ENCODE measurements around the gene IGF2.

The IGF2 gene

DNA sequence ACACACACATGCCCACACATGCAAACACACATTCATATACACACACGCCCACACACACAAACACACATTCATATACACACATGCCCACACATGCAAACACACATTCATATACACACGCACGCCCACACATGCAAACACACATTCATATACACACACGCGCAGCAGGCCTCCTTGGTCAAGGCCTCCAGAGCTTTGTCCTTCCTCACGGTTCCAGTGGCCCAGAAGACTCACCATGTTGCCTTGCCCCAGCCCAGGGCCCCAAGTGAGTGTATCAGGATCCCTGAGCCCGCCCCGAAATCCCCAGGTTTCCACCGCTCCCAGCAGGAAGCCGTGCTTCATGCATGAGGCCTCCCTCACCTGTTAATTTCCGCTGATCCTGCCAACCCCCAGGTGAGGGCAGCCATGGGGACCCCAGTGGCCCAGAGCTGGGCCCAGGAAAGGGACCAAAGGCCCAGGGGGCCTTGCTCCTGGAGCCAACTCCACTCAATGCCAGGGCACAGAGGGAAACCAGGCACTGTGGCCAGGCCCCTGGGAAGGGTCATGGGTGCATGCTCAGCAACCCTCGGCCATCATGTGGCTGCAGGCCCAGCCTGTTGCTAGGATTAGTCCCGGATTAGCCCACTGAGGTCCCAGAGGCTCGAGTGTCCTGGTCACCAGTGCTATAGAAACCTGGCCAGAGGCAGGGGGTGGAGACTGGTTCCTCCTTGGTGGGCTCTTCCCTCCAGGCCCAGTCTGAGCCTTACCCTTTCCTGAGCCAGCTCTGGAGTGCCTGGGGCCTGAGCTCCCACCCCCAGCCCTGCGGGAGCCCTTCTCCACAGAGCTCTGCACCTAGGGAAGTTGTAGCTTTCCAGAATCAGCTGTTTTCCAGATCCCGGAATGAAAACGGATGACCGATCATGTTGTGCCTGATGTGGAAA, 34.4 kb downstream of the IGF2 start:
- DNase-seq (ENCODE audit: low read depth, low spot score): no peak

DNA sequence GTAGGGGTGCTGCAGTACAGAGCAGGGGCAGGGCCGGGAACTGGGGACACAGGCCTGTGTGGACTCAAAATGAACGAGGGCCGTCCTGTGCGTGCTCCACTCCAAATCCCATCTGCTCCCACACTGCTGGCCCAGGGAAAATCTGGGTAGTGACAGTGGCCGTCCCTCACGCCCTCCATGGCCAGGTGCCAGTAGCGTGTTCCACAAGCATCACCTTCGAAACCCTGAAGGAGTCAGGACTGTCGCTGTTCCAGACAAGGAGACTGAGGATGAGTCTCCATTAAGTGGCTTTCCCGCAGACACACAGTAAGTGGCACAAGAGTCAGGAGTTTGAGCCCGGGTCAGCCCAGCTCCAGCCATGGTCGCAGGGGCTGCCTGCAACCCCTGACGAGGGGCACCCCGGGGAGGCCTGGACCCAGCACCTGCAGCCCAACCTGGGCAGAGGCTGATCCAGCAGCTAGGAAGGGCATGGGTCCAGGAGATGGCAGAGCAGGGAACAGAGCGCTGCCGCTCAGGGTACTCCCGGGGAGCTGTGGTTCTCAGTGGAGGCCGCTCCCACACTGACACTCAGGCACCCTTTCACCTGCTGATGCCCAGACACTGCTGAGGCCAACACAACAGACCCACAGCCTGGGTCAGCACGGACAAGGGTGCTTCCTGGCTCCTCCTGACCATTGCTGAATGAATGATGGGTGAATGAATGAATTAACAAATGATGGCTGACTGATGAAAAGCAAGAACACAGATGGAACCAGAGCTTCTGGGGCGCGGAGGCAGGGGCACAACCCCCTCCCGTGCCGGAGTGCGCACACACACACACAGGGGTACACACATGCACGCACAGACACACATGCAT, 35.3 kb downstream of the IGF2 start:
- no peak for DNase-seq (ENCODE audit: low read depth, low spot score)

DNA sequence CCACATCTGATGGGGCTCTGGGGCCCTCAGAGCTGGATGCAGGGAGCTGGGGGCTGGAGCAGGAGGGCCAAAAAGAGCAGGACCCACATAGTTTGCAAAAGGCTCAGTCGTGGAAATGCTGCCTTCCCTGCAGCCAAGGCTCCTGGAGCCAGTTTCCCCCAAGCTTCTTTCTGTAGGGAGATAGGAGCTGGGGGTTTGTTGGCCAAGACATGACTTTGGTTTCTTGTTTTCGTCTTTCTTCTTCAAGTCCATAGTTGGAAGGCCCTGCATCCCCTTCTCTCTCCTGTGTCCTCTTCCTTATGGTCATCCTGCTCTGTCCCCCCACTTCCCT, 36.3 kb downstream of the IGF2 start:
- no peak for DNase-seq (ENCODE audit: low read depth, low spot score)

DNA sequence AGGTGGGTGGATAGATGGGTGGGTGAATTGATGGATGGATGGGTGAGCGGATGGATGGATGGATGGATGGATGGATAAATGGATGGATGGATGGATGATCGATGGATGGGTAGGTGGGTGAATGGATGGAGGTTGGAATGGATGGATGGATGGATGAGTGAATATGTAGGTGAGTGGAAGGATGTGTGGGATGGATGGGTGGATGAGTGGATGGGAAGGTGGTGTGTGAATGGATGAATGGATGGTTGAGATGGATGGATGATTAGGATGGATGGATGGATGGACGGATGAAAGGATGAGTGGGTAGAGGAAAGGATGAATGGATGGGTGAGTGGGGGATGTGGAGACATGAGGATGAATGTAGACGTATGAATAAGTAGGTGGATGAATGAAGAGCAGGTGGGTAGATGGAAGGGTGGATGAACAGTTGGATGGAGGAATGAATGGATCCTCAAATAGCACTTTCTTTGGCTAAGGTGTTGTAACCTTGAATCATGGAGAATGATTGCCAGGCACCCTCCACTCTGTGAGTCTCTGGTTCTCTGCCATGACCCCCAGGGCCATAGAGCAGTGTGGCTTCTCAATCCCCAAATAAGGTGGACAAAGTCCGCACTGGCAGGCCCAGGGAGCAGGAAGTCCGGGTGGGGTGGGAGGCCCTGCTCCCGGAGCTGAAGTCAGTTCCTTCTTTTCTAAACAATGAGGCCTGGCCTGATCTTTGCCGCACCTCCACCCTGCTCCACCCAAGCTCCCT, 36.9 kb downstream of the IGF2 start:
- no peak for DNase-seq (ENCODE audit: low read depth, low spot score)

DNA sequence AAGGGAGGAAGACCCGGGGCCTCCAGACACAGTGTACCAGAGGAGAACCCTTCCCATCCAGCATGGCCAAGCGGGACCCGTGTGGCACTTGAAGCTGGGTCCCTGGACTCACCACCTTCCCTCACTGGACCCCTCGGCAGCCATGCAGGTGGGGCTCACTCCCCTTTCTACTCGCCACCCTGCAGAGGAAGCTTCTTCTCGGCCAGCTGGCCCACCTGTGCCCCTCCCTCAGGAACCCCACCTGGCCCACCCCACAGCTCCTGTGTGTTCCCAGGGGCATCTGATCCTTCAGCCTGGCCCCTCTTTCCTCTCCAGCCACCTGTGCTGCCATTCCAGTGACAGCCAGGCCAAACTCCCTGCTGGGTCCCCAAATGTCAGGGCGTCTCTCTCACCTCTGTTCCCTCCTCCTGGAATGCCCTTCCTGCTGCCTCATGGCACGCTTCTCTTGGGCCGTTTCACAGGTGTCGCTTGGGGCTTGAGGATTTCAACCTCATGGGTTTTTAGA, 38.0 kb downstream of the IGF2 start:
- DNase-seq (ENCODE audit: low read depth, low spot score): no peak

DNA sequence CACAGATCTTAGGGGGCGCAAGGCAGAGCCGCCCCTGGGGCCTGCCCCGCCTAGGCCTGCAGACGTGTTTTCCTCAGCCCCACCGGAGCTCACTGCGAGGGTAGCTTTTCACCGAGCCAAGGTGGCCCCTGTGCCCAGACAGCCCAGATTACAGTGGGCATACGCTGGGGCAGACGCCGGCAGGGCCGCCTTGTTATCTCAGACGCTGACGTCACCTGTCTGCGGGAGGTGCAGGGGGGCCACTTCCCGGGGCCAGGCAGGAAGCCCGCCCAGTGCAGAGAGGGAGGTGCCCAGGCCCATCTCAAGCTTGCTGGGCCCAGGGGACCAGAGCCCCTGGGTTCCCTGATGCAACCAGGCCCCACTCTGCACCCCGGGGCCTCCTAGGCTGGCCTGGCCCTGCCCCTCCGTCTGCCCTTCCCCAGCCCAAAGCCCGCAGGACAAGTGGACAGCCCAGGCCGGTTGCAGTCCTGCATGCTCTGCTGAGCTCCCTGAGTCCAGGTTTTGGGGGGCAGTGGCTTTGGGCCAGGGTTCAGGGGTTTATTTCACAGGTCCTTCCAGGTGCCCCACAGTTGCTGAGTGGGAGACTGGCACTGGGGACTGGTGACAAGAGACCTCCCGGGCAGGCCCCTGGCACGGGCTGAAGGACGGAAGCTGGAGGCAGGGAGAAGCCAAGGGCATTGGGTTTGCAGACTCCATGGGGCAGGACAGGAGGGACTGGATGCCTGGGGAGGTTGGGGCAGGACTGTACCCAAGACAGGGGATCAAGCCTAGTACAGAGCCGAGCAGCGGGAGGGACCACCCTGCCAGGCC, 38.6 kb downstream of the IGF2 start:
- no peak for DNase-seq (ENCODE audit: low read depth, low spot score)

DNA sequence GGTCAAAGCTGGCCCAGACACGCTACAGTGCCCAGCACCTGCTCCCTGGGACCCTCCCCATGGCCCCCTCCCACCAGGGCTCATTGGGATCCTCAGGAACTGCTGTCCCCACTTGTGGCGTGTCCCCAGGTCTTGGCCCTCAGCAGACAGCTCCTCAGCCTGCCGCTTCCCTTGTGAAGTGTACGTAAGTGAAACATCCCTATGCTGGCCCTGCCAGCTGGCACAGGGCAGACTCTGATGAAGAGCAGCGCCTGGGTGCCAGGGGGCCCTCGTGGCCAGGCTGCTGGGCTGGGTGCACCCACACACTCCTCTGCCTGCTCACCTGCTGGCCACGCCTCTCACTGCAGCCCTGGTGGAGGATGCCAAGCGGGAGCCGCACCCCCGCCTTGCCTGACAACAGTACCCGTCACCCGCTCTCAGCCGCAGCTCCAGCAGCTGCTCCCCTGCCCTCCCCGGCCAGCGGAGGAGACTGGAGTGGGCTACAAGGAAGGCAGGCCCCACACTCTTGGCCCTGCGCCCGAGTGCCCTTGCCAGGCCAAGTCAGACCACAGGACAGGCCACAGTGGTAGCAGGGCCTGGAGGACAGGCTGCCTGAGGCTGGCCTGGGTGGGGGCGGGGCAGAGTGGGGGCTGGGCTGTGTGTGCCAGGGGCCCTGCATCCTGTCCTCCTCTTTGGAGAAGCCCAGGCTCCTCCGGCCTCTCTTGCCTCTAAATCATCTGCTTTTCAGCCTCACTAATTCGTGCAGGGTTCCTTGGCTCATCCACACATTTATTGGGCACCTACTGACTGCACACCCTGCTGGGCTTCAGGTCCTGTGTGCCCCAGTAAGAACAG, 39.5 kb downstream of the IGF2 start:
- no peak for DNase-seq (ENCODE audit: low read depth, low spot score)

DNA sequence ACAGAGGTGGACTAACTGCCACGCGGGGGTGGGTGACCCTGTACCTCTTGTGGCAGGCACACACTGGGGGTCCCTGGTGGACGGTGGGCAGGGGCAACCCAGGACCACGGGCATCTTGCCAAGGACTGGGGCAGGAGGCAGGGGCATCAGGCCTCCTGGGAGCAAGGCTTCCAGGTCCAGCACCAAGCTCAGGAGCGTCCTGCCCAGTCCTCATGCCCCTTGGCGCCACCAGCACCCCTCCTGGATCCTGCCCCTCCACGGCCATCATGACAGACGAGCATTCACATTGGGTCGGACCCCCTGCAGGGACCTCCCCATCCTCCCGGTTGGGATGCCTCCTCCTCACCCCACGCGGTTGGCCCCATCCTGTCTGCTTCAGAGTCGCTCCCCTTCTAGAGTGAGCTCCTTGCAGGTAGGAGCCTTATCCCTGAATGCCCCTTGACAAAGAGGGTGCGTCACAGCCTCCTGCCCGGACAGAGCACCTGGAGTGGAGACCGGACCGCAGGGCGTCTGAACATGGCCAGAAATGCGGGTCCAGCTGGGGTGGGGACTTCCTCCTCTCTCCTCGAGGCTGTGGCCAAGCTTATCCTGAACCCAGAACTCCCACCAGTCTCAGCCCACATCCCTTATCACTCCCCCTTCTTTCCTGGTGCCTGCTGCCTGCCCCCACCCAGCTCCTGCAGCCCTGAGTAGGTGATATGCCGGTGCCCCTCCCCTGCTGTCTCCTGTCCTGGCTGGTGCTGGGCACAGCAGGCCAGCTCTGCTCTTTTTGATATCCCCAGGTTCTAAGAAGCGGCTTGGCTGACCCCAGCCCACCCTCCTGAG, 40.3 kb downstream of the IGF2 start:
- no peak for DNase-seq (ENCODE audit: low read depth, low spot score)

DNA sequence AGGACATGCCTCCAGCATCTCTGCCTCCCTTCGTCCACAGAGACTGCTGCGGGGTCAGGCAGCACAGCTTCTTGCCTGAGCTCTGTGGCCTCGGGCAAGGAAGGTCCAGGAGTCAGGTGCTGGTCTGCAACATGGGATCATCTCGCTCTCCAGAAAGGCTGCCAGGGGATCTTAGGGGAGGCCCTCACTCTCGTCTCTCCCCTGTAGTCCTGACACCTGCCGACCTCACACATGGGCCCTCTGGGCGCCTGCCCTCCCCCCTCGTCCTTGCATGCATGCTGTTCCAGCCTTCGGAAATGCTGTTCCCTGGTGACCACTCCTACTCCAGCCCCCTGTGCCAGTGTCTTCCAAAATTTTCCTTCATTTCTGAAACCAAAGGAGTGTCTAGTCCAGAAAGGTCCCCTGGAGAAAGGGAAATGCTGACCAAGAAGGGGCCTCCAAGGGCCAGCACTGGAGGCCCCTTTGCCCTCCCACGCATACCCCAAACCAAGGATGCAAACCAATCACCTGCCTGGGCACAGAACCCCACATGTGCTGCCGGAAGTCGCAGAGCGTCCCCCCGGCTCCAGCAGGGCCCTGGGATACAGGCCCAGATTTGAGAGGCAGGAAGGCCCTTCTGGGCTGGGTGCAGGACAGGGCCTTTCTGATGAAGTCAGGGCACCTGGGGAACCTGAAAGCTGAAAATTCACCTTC, 41.0 kb downstream of the IGF2 start:
- no peak for DNase-seq (ENCODE audit: low read depth, low spot score)

DNA sequence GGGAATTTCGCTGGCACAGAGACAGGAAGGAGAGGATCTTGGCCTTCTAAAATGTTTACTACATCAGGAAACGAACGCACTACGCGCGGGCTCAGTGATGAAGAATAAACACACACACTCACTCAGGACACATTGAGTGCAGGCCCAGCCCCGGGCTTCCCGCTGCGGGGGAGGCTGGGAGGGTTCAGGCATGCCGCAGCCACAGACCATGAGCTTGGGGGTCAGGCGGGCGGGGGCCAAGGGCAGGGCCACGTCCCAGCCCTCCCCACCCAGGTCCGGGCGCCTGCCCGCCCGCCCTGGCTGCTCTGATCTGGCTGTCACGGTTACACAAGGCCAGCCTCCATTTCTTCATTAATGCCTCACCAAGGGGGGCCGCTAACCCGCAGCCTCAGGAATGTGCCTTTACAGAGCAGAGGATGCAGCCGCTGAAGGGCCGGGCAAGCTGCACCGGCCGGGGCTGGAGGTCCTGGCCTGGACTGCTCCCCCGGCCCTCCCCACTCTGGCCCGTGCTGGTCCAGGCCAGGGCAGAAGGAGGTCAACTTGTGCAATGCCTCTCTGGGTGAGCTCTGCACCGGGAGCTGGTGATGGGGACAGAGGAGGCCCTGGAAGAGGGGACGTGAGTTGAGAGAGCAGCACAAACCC, 41.7 kb downstream of the IGF2 start:
- DNase-seq (ENCODE audit: low read depth, low spot score): no peak

DNA sequence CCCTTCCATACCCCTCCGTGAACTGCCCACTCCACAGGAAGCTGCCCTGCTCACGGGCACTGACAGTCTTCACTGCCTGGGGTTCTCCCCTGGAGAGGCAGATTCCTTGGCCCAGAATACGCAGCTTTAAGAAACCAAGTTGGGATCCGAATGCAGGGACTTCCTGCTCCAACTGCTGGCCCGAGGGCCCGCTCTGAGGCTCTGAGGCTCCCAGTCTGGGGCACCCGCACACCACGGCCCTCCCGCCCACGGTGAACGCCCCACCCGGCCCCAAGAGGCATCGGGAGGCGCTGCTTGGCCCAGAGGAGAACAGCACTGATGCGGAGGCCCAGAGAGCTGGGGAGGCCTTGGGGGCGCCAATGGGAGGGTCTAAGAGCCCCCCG, 42.3 kb downstream of the IGF2 start:
- no peak for DNase-seq (ENCODE audit: low read depth, low spot score)

DNA sequence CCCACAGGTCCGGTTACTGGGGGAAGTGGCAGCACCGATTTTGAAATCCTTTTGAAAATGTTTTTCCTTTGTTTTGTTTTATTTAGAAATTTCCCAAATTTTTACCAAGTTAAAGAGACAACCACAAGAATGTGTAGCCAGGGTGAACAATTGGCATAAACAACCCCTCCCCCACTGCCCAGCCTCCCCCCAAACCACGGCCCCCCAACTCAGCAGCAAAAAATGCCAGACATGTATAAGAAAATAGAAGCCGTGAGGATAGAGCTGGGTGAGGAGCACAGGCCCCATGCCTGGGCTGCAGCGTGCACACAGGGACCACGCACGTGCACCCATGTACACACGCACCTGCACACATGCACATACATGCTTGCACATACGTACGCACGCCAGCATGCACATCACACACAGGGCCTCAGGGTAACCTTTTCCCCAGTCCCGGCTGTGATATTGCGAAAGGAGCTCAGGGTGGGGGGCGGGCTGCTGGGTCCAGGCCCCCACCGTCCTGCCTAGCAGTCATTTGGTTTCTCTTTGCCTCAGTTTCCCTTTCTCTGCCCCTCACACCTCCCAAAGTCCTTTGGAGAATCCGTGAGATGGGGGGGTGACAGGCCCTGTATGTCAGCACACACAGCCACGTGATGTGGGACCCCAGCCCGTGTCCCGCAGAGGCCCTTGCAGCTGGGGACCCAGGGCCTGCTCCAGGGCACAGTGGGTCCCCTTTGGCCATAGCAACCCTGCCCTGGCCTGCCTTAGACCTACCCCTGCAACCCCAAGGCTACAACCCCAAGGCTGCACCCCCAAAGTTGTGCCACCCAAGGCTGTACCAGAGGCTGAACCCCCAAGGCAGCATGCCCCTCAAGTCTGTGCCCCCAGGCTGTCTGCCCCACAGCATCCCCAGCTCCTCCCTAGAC, 42.9 kb downstream of the IGF2 start:
- no peak for DNase-seq (ENCODE audit: low read depth, low spot score)

DNA sequence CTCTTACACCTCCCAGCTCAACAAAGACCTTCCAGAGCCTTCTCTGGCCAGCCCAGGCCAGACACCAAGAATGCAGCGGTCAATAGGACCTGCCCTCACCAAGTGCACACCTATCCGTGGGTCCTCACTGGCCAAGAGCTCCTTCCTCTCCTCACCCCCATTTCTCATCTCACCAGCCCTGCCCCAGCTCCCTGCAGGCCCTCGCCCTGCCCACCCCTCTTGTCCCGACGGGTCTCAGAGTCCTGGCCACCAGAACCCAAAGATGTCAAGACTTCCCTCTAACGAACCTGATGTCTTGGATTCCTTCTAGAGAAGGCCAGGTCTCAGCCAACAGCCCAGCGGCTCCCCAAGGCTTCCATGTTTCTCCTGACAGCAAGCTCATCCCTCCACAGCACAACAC, 43.6 kb downstream of the IGF2 start:
- DNase-seq (ENCODE audit: low read depth, low spot score): no peak

DNA sequence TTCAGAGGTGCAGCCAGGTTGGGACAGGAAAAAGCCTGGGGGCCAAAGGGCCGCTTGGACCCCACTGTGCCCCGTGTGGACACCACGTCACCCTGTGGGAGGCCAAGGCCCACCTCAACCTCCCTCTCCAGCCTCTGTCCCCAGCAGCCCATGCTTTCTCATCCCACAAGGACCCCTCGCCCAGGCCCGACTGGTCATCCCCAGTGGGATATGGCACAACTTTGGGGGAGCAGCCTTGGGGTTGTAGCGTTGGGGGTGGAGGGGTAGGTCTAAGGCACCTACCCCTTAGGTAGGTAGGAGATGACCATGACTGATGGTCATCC, 44.0 kb downstream of the IGF2 start:
- DNase-seq (ENCODE audit: low read depth, low spot score): no peak

DNA sequence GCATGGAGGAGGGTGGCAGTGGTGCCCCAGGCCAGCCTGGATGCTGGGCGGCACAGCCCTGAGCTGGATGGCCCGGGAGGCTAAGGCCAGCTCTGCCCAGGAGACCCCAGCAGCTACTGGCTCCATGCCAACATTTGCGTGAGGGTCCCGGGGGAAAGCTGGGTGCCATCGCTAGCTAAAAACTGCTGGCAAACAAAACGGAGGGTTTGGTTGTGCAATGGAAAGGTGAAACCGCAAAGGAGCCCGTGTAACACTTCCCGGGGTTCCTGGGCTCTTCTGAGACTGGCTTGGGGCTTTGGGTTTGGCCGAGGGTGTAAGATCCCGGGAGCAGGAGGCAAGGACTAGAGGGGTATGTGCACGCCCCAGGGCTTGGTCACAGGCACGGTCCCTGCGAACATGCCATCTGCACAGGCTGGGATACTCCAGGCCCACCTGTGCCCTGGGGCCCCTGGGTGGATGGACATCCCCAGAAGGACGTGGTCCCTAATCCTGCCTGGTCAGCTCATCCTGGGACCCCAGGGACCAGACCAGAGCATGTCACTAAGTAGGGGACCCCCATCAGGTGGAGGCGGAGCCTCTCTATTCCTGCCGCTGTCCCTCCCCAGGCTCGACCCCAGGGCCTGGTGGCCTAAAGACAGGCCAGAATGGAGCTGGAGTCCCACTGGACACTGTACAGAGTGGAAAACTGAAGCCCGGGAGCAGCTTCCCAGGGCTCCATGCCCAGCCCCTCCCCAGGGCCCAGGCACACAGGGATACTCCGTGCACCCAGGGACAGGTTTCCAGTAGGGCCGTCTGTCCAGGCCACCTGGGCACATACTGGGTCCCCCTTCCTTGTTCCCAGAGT, 44.6 kb downstream of the IGF2 start:
- DNase-seq (ENCODE audit: low read depth, low spot score): no peak

DNA sequence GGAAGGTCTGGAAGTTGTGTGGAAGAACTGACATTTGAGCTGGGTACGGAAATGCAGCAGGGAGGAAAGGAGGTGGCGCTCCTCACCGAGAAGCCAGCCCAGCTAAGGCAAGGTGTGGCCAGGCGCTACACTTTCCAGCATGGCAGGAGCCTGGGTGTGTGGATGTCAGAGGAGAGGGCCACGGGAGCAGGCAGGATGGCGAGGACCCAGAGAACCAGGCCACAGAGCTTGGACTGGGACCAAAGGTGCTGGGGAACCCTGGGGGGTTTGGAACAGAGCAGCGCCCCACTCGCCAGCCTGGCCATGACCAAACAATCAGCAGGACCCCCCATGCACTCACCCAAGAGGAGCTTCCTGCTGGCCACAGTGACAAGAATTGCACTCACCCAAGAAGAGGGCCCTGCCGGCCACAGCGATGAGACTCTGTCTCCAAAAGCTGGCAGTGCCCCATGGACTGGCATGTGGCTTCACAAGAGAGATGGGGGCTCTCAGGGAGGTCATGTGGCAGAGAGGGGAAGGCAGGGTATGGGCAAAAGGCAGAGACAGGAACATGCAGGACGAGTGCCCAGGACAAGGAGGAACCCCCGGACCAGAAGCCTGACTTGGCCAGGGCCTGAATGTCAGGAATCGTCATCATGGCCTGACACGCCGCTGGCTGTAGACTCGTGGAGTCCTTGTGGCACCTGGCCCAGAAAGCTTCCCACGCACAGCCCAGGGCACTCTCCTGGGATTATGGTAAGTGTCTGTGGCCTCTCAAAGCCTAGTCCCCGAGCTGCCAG, 45.4 kb downstream of the IGF2 start:
- no peak for DNase-seq (ENCODE audit: low read depth, low spot score)
